WERI-Rb-1 (cell line): ENCODE measurements around the gene ACOT2.

Experiments
- DNase-seq: peaks from one replicate; pipeline ENCODE4 v3.0.0-alpha.2; 2020
- H3K27ac ChIP-seq: fragments of 250-450 bp; sonication (Bioruptor Pico); 2 replicates; pipeline ENCODE4 v1.5.1; 2020; ENCODE audit warnings: mild to moderate bottlenecking, moderate library complexity
- H3K27me3 ChIP-seq: fragments of 250-450 bp; sonication (Bioruptor Pico); 2 replicates; pipeline ENCODE4 v1.5.1; 2021; ENCODE audit warnings: mild to moderate bottlenecking, low read depth, moderate library complexity; ENCODE audit not compliant: insufficient read depth, severe bottlenecking
- H3K36me3 ChIP-seq: fragments of 250-450 bp; sonication (Bioruptor Pico); 2 replicates; pipeline ENCODE4 v1.5.1; 2020; ENCODE audit warnings: mild to moderate bottlenecking, moderate library complexity
- H3K4me3 ChIP-seq: 2 replicates; pipeline ENCODE4 v1.5.1; 2011; ENCODE audit warnings: low read depth, mild to moderate bottlenecking, control low read depth, low read length
- H3K9me3 ChIP-seq: fragments of 250-450 bp; sonication (Bioruptor Pico); 2 replicates; pipeline ENCODE4 v1.5.1; 2021; ENCODE audit warnings: mild to moderate bottlenecking, moderate library complexity; ENCODE audit not compliant: severe bottlenecking
- TF ChIP-seq, protein P1 (sequence below): IDR thresholded peaks from 2 replicates; pipeline ENCODE4 v1.5.1; 2011; ENCODE audit warnings: low read depth, mild to moderate bottlenecking, control low read depth, inconsistent platforms, low read length

The ACOT2 gene

DNA sequence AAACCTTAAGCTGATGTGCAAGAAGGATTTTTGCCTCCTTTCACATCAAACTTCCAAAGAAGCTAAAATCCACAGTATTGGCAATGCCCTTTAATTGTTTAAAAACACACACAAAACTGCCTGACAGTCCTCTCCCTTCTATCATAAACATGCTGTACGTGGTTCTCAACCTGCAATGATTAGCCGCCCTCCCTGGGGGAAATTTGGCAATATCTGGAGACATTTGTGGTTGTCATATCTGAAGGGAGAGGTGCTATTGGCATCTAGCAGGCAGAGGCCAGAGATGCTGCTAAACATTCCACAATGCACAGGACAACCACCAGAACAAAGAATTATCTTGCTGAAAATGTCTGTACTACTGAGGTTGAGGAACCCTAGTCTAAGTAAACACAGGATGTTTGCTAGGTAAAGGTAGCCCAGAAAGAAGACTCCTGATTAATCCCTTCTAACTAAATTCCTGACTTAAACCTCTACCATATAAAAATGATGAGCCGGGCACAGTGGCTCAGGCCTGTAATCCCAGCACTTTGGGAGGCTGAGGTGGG is 44.5 kb downstream of the ACOT2 start:
- TF ChIP-seq, protein P1, sequence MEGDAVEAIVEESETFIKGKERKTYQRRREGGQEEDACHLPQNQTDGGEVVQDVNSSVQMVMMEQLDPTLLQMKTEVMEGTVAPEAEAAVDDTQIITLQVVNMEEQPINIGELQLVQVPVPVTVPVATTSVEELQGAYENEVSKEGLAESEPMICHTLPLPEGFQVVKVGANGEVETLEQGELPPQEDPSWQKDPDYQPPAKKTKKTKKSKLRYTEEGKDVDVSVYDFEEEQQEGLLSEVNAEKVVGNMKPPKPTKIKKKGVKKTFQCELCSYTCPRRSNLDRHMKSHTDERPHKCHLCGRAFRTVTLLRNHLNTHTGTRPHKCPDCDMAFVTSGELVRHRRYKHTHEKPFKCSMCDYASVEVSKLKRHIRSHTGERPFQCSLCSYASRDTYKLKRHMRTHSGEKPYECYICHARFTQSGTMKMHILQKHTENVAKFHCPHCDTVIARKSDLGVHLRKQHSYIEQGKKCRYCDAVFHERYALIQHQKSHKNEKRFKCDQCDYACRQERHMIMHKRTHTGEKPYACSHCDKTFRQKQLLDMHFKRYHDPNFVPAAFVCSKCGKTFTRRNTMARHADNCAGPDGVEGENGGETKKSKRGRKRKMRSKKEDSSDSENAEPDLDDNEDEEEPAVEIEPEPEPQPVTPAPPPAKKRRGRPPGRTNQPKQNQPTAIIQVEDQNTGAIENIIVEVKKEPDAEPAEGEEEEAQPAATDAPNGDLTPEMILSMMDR, result no peak
- Histone ChIP-seq H3K27me3 (no peaks in the 10 kb centered on the region), H3K36me3 (no peaks in the 10 kb centered on the region), H3K4me3 (no peak overlapping the region), H3K27ac (no peak overlapping the region), H3K9me3 (no peaks in the 10 kb centered on the region)
- DNase-seq, result no peak

- Histone ChIP-seq H3K27me3 (no peaks in the 10 kb centered on the region), H3K4me3 (no peak overlapping the region), H3K36me3 (no peaks in the 10 kb centered on the region), H3K9me3 (no peaks in the 10 kb centered on the region), H3K27ac (no peak overlapping the region)
- DNase-seq, result no peak
- TF ChIP-seq, protein P1, result no peak
These were observed 47.8 kb downstream of the ACOT2 start for GRCh38 chr14:73616831-73617230.

GRCh38 chr14:73619524-73619923 is 50.5 kb downstream of the ACOT2 start:
- TF ChIP-seq, protein P1, result no peak
- no peaks in the 10 kb centered on the region for H3K9me3 ChIP-seq
- no peaks in the 10 kb centered on the region for H3K36me3 ChIP-seq
- H3K27ac ChIP-seq, result no peak overlapping the region
- H3K27me3 ChIP-seq, result no peaks in the 10 kb centered on the region
- no peak overlapping the region for H3K4me3 ChIP-seq
- no peak for DNase-seq

GRCh38 chr14:73620268-73620667 is 51.3 kb downstream of the ACOT2 start:
- no peaks in the 10 kb centered on the region for H3K27me3 ChIP-seq
- TF ChIP-seq, protein P1, result no peak
- no peaks in the 10 kb centered on the region for H3K36me3 ChIP-seq
- no peak overlapping the region for H3K4me3 ChIP-seq
- no peak for DNase-seq
- no peak overlapping the region for H3K27ac ChIP-seq
- H3K9me3 ChIP-seq, result no peaks in the 10 kb centered on the region

- no peak overlapping the region for H3K27ac ChIP-seq
- H3K9me3 ChIP-seq, result no peaks in the 10 kb centered on the region
- TF ChIP-seq, protein P1, result no peak
- DNase-seq, result no peak
- H3K27me3 ChIP-seq, result no peaks in the 10 kb centered on the region
- H3K36me3 ChIP-seq, result no peaks in the 10 kb centered on the region
- H3K4me3 ChIP-seq, result no peak overlapping the region
These were observed 54.6 kb downstream of the ACOT2 start for GRCh38 chr14:73623504-73624054.
